IMR-90 (cell line): ENCODE measurements around the gene KLHL2.

ENCODE experiments used
- BHLHE40 ChIP-seq: fragments of 150-350 bp; IDR thresholded peaks from 2 replicates; pipeline ENCODE4 v1.6.1; 2016; ENCODE audit warnings: mild to moderate bottlenecking, low read depth, low read length
- CEBPB ChIP-seq: IDR thresholded peaks from 2 replicates; pipeline ENCODE4 v1.6.1; 2012; ENCODE audit warnings: low read depth, low read length, improper control_type of control experiment
- CHD1 ChIP-seq: IDR thresholded peaks from 2 replicates; pipeline ENCODE4 v1.6.1; 2012; ENCODE audit warnings: low read depth, low read length, improper control_type of control experiment
- MAFK ChIP-seq: IDR thresholded peaks from 2 replicates; pipeline ENCODE4 v1.6.1; 2012; ENCODE audit warnings: low read depth, low read length, improper control_type of control experiment
- MAZ ChIP-seq: IDR thresholded peaks from 2 replicates; pipeline ENCODE4 v1.6.1; 2012; ENCODE audit warnings: low read depth, mild to moderate bottlenecking, low read length, improper control_type of control experiment, moderate library complexity, borderline replicate concordance
- MXI1 ChIP-seq: IDR thresholded peaks from 2 replicates; pipeline ENCODE4 v1.6.1; 2012; ENCODE audit warnings: low read depth, mild to moderate bottlenecking, low read length, moderate library complexity, borderline replicate concordance
- POLR2A ChIP-seq: IDR thresholded peaks from 2 replicates; pipeline ENCODE4 v1.6.1; 2012; ENCODE audit warnings: mild to moderate bottlenecking, low read depth, low read length
- RAD21 ChIP-seq: IDR thresholded peaks from 2 replicates; pipeline ENCODE4 v1.6.1; 2012; ENCODE audit warnings: low read length, improper control_type of control experiment
- RCOR1 ChIP-seq: IDR thresholded peaks from 2 replicates; pipeline ENCODE4 v1.6.1; 2012; ENCODE audit warnings: mild to moderate bottlenecking, low read length, improper control_type of control experiment; ENCODE audit not compliant: insufficient replicate concordance
- RFX5 ChIP-seq: IDR thresholded peaks from 2 replicates; pipeline ENCODE4 v1.8.0; 2012; ENCODE audit warnings: low read depth, mild to moderate bottlenecking, low read length, moderate library complexity
- TF ChIP-seq, protein P1 (sequence below): conservative IDR thresholded peaks from 2 replicates; pipeline ENCODE4 v1.5.1; 2012; ENCODE audit warnings: mild to moderate bottlenecking, low read depth, low read length, improper control_type of control experiment
- TF ChIP-seq, protein P2 (sequence below): fragments of 150-350 bp; IDR thresholded peaks from 2 replicates; pipeline ENCODE4 v1.6.1; 2017; ENCODE audit warnings: mild to moderate bottlenecking, antibody characterized with exemption, low read length, low read depth

DNA sequence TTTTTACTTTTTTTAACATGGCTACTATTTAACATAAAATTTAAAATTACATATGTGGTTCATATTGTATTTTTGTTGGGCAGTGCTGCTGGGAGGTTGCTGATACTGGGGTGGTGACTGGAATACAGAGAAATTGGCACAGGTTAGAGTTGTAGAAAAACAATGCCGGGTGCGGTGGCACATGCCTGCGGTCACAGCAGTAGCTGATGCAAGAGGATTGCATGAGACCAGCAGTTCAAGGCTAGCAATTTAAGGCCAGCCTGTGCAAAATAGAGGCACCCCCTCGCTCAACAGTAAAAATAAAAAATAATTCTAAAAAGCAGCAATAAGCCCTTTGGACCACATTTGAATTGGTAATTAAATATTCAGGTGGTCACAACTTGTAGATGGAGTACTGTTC is 159.7 kb downstream of the KLHL2 start:
- TF ChIP-seq POLR2A (no peak), MXI1 (no peak), RFX5 (no peak), RAD21 (no peak), CHD1 (no peak), CEBPB (no peak), MAFK (no peak), MAZ (no peak), BHLHE40 (no peak), RCOR1 (no peak)
- TF ChIP-seq, protein P1, sequence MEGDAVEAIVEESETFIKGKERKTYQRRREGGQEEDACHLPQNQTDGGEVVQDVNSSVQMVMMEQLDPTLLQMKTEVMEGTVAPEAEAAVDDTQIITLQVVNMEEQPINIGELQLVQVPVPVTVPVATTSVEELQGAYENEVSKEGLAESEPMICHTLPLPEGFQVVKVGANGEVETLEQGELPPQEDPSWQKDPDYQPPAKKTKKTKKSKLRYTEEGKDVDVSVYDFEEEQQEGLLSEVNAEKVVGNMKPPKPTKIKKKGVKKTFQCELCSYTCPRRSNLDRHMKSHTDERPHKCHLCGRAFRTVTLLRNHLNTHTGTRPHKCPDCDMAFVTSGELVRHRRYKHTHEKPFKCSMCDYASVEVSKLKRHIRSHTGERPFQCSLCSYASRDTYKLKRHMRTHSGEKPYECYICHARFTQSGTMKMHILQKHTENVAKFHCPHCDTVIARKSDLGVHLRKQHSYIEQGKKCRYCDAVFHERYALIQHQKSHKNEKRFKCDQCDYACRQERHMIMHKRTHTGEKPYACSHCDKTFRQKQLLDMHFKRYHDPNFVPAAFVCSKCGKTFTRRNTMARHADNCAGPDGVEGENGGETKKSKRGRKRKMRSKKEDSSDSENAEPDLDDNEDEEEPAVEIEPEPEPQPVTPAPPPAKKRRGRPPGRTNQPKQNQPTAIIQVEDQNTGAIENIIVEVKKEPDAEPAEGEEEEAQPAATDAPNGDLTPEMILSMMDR, result no peak
- TF ChIP-seq, protein P2, sequence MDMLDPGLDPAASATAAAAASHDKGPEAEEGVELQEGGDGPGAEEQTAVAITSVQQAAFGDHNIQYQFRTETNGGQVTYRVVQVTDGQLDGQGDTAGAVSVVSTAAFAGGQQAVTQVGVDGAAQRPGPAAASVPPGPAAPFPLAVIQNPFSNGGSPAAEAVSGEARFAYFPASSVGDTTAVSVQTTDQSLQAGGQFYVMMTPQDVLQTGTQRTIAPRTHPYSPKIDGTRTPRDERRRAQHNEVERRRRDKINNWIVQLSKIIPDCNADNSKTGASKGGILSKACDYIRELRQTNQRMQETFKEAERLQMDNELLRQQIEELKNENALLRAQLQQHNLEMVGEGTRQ, result no peak
